HepG2 (cell line): ENCODE data around the gene ST6GALNAC3. TPM values are rescaled to one million over a fixed set of nuclear protein-coding genes. Genes with fewer than 3 reads are reported as not detected.

Source experiments
- ATAC-seq: fragments of 200-7000 bp; cut with Tn5 transposase; 3 replicates; pipeline ENCODE4 v1.9.1; 2020; ENCODE audit warnings: mild to moderate bottlenecking, moderate library complexity
- BruUV-seq: library from RNA; stranded (reverse); fragments of 400-500 nt; replicated peaks from 2 replicates; lab custom pipeline; 2021; lab: Mats Ljungman, UMichigan
- CTCF ChIA-PET: fragments of 300-600 bp; formaldehyde crosslinking; extraction: SDS; loops from one replicate; lab custom pipeline; 2021; ENCODE audit warnings: low total read pairs, inconsistent platforms, low intra/inter-chr PET ratio; lab: Yijun Ruan, JAX
- POLR2A ChIA-PET: fragments of 350-600 bp; sonication (Branson Sonifier 250); formaldehyde crosslinking; loops from one replicate; lab custom pipeline; 2020; ENCODE audit warnings: antibody characterized with exemption, inconsistent platforms; lab: Yijun Ruan, JAX
- DNase-seq: peaks from one replicate; pipeline ENCODE4 v3.0.0-alpha.2; 2015; ENCODE audit warnings: low spot score
- FAIRE-seq: peaks from 3 replicates; lab custom pipeline; 2011; peaks lifted over from hg19 to GRCh38; lab: Jason Lieb, UNC
- H2AFZ ChIP-seq: one replicate; pipeline ENCODE4 v1.6.1; 2011; ENCODE audit warnings: low read length, inconsistent platforms
- H3K27ac ChIP-seq: fragments of 300-600 bp; 3 replicates; pipeline ENCODE4 v1.8.0; 2011; ENCODE audit warnings: mixed run types, mild to moderate bottlenecking, mixed read lengths, low read length, inconsistent platforms; ENCODE audit not compliant: insufficient read depth; ENCODE audit errors: extremely low read length
- H3K27me3 ChIP-seq, 2 experiments: fragments of 200-600 bp in 1 of 2; 2 replicates in 1 of 2; 3 replicates in 1 of 2; pipeline versions ENCODE4 v1.6.0 to v1.8.0; 2011; ENCODE audit warnings: low read length in 2 of 2, mild to moderate bottlenecking in 2 of 2, moderate library complexity in 2 of 2, inconsistent platforms in 1 of 2; ENCODE audit not compliant: insufficient read depth in 2 of 2, control insufficient read depth in 1 of 2
- H3K36me3 ChIP-seq, 2 experiments: fragments of 200-600 bp in 1 of 2; replicated peaks in 1 of 2; 2 replicates in 1 of 2; 3 replicates in 1 of 2; pipeline versions ENCODE4 v1.5.1 to v1.8.0; 2011; ENCODE audit warnings: low read length in 2 of 2, inconsistent platforms in 1 of 2; ENCODE audit not compliant: insufficient read depth in 2 of 2, control insufficient read depth in 1 of 2
- H3K4me1 ChIP-seq: 2 replicates; pipeline ENCODE4 v1.5.1; 2012; ENCODE audit warnings: low read length, inconsistent platforms; ENCODE audit not compliant: insufficient read depth
- H3K4me2 ChIP-seq: 2 replicates; pipeline ENCODE4 v1.6.0; 2011; ENCODE audit warnings: low read depth, low read length, inconsistent platforms
- H3K4me3 ChIP-seq, 3 experiments: fragments of 200-600 bp in 1 of 3; sonication (generic), shearing (Covaris generic) in 1 of 3; replicated peaks in 1 of 3; 2 replicates each; pipeline ENCODE4 v1.5.1; 2011 to 2016; ENCODE audit warnings: low read length in 3 of 3, inconsistent platforms in 2 of 3, low read depth in 2 of 3, mild to moderate bottlenecking in 2 of 3, control low read depth in 1 of 3, mixed read lengths in 1 of 3; ENCODE audit not compliant: insufficient read depth in 1 of 3
- H3K79me2 ChIP-seq: one replicate; pipeline ENCODE4 v1.6.1; 2011; ENCODE audit warnings: low read length, inconsistent platforms; ENCODE audit not compliant: insufficient read depth
- H3K9ac ChIP-seq: 2 replicates; pipeline ENCODE4 v1.6.0; 2011; ENCODE audit warnings: mild to moderate bottlenecking, low read depth, low read length, inconsistent platforms; ENCODE audit not compliant: insufficient read depth
- H3K9me3 ChIP-seq: 2 replicates; pipeline ENCODE4 v1.5.1; 2012; ENCODE audit warnings: mild to moderate bottlenecking, low read length
- H4K20me1 ChIP-seq: 2 replicates; pipeline ENCODE4 v1.6.0; 2011; ENCODE audit warnings: inconsistent platforms, mild to moderate bottlenecking, low read length, moderate library complexity; ENCODE audit not compliant: insufficient read depth
- HBP1 ChIP-seq: IDR thresholded peaks from 2 replicates; pipeline ENCODE4 v1.6.1; 2016; ENCODE audit warnings: low read depth, control low read depth
- HDAC2 ChIP-seq: sonication (generic); formaldehyde crosslinking; IDR thresholded peaks from 2 replicates; pipeline ENCODE4 v1.4.0; 2020; ENCODE audit warnings: missing genetic modification reagents
- KDM2A ChIP-seq: sonication (generic); formaldehyde crosslinking; IDR thresholded peaks from 2 replicates; pipeline ENCODE4 v1.4.0; 2020; ENCODE audit warnings: low read depth, missing genetic modification reagents, borderline replicate concordance
- LRRFIP1 ChIP-seq: sonication (generic); formaldehyde crosslinking; conservative IDR thresholded peaks from 2 replicates; pipeline ENCODE4 v1.4.0; 2020; ENCODE audit warnings: missing genetic modification reagents
- MIER3 ChIP-seq: IDR thresholded peaks from 2 replicates; pipeline ENCODE4 v1.6.1; 2016; ENCODE audit warnings: missing compliant biosample characterization, borderline replicate concordance
- MNT ChIP-seq: fragments of 450-650 bp; IDR thresholded peaks from 2 replicates; pipeline ENCODE4 v1.6.1; 2016
- PHB2 ChIP-seq: fragments of 450-650 bp; IDR thresholded peaks from 2 replicates; pipeline ENCODE4 v1.6.1; 2018; ENCODE audit not compliant: partially characterized antibody
- SATB2 ChIP-seq: sonication (generic); formaldehyde crosslinking; IDR thresholded peaks from 2 replicates; pipeline ENCODE4 v1.5.0; 2020; ENCODE audit warnings: missing genetic modification reagents
- SP2 ChIP-seq: sonication (generic); formaldehyde crosslinking; IDR thresholded peaks from 2 replicates; pipeline ENCODE4 v1.5.1; 2020; ENCODE audit warnings: mild to moderate bottlenecking, missing genetic modification reagents
- U2AF1 ChIP-seq: fragments of 200-400 bp; formaldehyde crosslinking; optimal IDR thresholded peaks from 2 replicates; pipeline ENCODE3; 2017; ENCODE audit warnings: mild to moderate bottlenecking, low read depth, low read length
- ZNF160 ChIP-seq: sonication (generic); formaldehyde crosslinking; IDR thresholded peaks from 2 replicates; pipeline ENCODE4 v1.8.0; 2022; ENCODE audit warnings: mild to moderate bottlenecking, inconsistent platforms, missing genetic modification reagents
- ZNF451 ChIP-seq: sonication (generic); formaldehyde crosslinking; IDR thresholded peaks from 2 replicates; pipeline ENCODE4 v1.5.0; 2020; ENCODE audit warnings: mild to moderate bottlenecking, missing genetic modification reagents
- ZNF597 ChIP-seq: sonication (generic); formaldehyde crosslinking; IDR thresholded peaks from 2 replicates; pipeline ENCODE4 v1.5.0; 2020; ENCODE audit warnings: missing genetic modification reagents
- WGBS: methylation state at CpG from one replicate; pipeline ENCODE4 v1.1.6; 2017; ENCODE audit warnings: low lambda C conversion rate; 5-methylcytosine and 5-hydroxymethylcytosine counted together
- in situ Hi-C: cut with HindIII; loops from 2 replicates; pipeline ENCODE4 v1.10.0; 2017; ENCODE audit warnings: low pct_unique_long_range_greater_than_20kb; ENCODE audit not compliant: extremely low pct_ligation_motif_present
- intact Hi-C: fragments of 100-400 bp; cut with micrococcal nuclease; formaldehyde crosslinking; loops from one replicate; pipeline ENCODE4 v1.10.0; 2022; ENCODE audit not compliant: unreplicated experiment
- polyA plus RNA-seq, 8 experiments: library from polyadenylated mRNA; depleted of rRNA in 3 of 8; stranded (reverse) in 7 of 8; unstranded in 1 of 8; fragments of >200 nt; fragmentation: Illumina TruSeq in 4 of 8; extraction: Trizol in 4 of 8; gene quantifications; 2 replicates each; pipeline versions ENCODE4 v1.2.1 to v1.2.3, GENCODE V29; 2011 to 2016; ENCODE audit warnings: low read depth in 4 of 8, missing spikeins in 1 of 8, mixed read lengths in 1 of 8; ENCODE audit not compliant: insufficient read depth in 1 of 8
- total RNA-seq, 5 experiments: library from RNA; depleted of rRNA; stranded (reverse); fragments of >200 nt; fragmentation: Illumina TruSeq; extraction: Trizol; gene quantifications; 2 replicates each; pipeline ENCODE4 v1.2.3, GENCODE V29; 2016; ENCODE audit warnings: low read depth in 1 of 5
- TF ChIP-seq, protein P1 (sequence below): sonication (generic); formaldehyde crosslinking; IDR thresholded peaks from 2 replicates; pipeline ENCODE4 v1.4.0; 2020; ENCODE audit warnings: missing genetic modification reagents

Gene ST6GALNAC3
- total and polyA plus RNA-seq, 2 of the 13 experiments (the other 11 are each of a cell fraction or from before 2014, with no cell fraction given) = not detected

GRCh38 chr1:76572229-76572628 is 497.7 kb downstream of the ST6GALNAC3 start (continued):
- TF ChIP-seq ZNF597 (CRISPR knock-in tag) (no peak), KDM2A (CRISPR knock-in tag) (no peak)

- H3K4me3 ChIP-seq = no peak overlapping the region
- no peaks in the 10 kb centered on the region for H3K36me3 ChIP-seq
- ATAC-seq (no peak), DNase-seq (no peak), FAIRE-seq (no peak)
- ChIA-PET CTCF (no interaction called here), POLR2A (no interaction called here)
- no peaks in the 10 kb centered on the region for H3K27me3 ChIP-seq
- peaks cover 28% of the 10 kb centered on the region; the same call in 1 of the 2 replicates for H3K9me3 ChIP-seq
- in situ Hi-C loops = no loop called here
- no peak overlapping the region for H3K4me2 ChIP-seq
- intact Hi-C loops = no loop called here
- no peaks in the 10 kb centered on the region for H3K4me1 ChIP-seq
- no peak overlapping the region for H2AFZ ChIP-seq
- BruUV-seq = no TSS peak
- no peak overlapping the region for H3K9ac ChIP-seq
- no peaks in the 10 kb centered on the region for H3K79me2 ChIP-seq
- no peak overlapping the region for H3K27ac ChIP-seq
- H4K20me1 ChIP-seq = no peaks in the 10 kb centered on the region
- 5% methylated on average over 3 of the region's 3 CpGs for WGBS
- TF ChIP-seq ZNF160 (CRISPR knock-in tag) = no peak
- TF ChIP-seq, protein P1, sequence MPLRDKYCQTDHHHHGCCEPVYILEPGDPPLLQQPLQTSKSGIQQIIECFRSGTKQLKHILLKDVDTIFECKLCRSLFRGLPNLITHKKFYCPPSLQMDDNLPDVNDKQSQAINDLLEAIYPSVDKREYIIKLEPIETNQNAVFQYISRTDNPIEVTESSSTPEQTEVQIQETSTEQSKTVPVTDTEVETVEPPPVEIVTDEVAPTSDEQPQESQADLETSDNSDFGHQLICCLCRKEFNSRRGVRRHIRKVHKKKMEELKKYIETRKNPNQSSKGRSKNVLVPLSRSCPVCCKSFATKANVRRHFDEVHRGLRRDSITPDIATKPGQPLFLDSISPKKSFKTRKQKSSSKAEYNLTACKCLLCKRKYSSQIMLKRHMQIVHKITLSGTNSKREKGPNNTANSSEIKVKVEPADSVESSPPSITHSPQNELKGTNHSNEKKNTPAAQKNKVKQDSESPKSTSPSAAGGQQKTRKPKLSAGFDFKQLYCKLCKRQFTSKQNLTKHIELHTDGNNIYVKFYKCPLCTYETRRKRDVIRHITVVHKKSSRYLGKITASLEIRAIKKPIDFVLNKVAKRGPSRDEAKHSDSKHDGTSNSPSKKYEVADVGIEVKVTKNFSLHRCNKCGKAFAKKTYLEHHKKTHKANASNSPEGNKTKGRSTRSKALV (CRISPR knock-in tag) = no peak
- no peak for TF ChIP-seq HDAC2 (CRISPR knock-in tag)
- no peak for TF ChIP-seq PHB2
- no peak for TF ChIP-seq SP2 (CRISPR knock-in tag)
- TF ChIP-seq SATB2 = no peak
- TF ChIP-seq U2AF1 = no peak
- no peak for TF ChIP-seq HBP1 (CRISPR knock-in tag)
- TF ChIP-seq LRRFIP1 (CRISPR knock-in tag) = no peak
- no peak for TF ChIP-seq MIER3 (CRISPR knock-in tag)
- no peak for TF ChIP-seq MNT
- no peak for TF ChIP-seq ZNF451 (CRISPR knock-in tag)
Measured at GRCh38 chr1:76576876-76577524, 502.5 kb downstream of the ST6GALNAC3 start.
